SKM-1 (cell line): Measurements from ENCODE around the gene SCUBE1.
A peak's percentile ranks its signal among the peaks of the same experiment; 100 is the strongest.
"Not testable (repeated sequence)": the region's sequence is repeated elsewhere in the genome, so short reads cannot be mapped to it uniquely, and the experiment has no call there.

Experiments used
- DNase-seq: peaks from one replicate; lab custom pipeline; 2025; ENCODE audit not compliant: unreplicated experiment; lab: John Stamatoyannopoulos, UW

The SCUBE1 gene

GRCh38 chr22:43281394-43281793 is 61.8 kb downstream of the SCUBE1 start:
- no peak for DNase-seq

DNA sequence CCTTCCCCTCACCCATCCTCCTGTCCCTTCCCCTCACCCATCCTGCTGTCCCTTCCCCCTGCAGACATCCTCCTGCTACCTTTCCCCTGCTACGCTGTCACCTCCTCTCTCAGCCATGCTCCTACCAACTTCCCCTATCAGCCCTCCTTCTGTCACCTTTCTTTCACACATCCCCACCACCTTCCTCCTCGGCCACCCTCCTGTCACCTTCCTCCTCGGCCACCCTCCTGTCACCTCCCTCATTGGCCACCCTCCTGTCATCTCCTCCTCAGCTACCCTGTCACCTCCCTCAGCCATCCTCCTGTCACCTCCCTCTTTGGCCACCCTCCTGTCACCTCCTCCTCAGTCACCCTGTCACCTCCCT is 62.7 kb downstream of the SCUBE1 start:
- not testable (repeated sequence) for DNase-seq

DNA sequence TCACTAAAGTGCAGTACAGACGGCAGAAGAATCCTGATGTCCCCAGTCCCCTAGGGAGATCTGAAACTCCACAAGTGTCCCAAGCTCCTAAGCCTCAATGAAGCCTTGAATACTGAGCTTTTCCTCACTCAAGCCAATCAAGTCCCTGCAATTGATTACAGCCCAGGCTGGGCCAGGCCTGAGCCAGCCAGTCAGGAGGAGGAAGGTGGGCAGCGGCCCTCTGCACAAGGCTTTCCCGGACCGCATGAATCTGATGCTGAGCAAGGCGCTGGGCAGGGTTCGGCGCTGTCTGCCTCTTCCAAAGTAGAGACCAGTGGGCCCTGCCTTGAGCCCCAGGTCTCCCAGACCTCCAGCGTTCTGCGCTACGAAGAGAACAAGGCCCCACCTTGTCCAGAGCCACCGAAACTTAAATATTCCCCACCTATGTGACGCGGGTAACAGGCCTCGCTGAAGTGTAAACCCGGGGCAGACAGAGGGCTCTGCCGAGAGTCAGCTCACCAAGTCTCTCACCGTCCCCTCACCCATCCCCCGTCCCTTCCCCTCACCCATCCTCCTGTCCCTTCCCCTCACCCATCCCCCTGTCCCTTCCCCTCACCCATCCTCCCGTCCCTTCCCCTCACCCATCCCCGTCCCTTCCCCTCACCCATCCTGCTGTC is 63.2 kb downstream of the SCUBE1 start:
- no peak for DNase-seq

DNA sequence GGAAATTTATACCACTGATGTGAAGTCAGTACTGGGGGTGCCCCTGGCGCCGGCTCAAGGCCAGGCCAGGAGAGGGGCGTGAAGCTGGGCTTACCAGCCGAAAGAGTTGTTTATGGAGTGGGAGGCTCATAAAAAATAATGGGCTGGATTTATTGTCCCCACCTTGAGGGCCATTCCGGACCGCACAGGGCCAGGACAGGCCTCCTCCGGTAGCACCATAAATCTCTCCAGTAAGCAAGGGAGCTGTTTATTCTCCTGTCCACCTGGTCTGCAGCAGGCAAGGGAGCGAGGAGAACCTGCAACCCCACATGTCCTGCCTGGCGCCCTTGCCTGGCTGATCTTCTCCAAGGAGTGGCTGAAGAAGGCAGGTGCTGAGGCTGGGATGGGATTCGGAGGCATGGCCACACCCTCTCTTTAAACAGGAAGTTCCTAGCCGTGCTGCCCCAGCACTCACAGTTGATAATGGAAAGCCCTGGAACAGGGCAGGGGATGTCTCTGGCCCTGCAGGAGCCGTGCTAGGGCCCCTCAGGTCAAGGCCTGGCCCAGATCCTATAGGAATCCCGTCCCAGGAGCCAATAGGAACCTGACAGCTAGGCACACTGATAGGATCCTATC is 65.1 kb downstream of the SCUBE1 start:
- DNase-seq = peak; percentile 18

GRCh38 chr22:43277091-43277490 is 66.1 kb downstream of the SCUBE1 start:
- DNase-seq = no peak

GRCh38 chr22:43276321-43276720 is 66.9 kb downstream of the SCUBE1 start:
- no peak for DNase-seq

DNA sequence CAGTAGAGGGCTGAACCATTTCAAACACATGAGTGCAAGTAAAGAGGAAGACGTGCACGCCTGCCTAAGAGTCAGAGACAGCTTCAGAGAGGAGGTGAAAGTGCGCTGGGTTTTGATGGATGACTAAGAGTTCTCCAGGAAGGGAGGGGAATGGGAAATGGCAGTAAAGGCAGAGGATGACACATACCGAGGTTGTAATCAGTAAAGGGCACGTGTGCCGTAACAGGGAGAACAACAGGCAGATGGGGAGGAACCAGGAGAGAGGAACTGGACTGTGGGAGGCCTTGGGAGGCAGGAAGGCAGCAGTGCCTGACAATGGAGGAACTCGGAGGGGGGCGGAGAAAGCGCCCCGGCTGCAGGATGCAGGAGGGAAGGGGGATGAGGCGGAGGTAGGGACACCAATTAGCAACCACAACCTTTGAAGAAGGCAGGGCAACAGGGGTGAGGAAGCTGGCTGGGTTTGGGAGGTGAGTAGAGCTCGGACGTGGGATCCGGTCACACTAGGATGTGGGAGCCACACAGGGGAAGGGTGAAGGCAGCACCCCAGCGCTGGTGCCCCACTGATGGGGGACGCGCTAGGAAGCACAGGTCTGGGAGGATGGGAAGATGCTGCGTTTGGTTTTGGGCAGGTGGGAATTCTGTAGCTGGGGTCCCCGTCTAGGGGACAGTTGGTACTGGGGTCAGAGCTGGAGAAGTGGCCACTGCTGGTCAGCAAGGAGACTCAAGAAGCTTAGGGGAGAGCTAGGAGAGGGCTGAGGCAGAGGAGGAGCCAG is 67.4 kb downstream of the SCUBE1 start:
- peak; percentile 12 for DNase-seq

GRCh38 chr22:43274595-43275240 is 68.5 kb downstream of the SCUBE1 start:
- no peak for DNase-seq

DNA sequence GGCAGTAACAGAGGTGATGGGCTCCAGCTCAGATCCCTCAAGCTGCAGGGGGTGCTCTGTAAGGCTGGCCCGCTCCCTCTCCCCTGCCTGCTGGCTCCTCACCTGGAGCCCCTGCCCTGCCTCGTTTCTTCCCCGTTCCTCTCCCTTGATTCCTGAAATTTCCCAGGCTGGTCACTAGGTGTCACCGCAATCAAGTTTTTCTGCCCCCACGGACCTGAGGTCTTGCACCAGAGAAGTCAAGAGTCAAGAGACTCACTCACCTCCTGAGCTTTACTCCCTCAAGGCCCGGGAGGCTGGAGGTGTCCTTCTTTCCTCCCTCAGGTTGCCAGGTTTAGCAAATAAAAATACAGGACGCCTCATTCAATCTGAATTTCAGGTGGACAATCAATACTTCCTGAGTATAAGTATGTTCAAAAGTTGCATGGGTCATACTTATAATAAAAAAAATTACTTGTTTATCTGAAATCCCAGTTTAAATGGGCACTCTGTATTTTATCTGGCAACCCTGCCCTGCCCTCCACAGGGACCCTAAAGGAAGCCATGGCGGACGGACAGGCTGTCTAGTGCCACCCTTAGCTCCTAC is 69.2 kb downstream of the SCUBE1 start:
- peak; percentile 11 for DNase-seq

DNA sequence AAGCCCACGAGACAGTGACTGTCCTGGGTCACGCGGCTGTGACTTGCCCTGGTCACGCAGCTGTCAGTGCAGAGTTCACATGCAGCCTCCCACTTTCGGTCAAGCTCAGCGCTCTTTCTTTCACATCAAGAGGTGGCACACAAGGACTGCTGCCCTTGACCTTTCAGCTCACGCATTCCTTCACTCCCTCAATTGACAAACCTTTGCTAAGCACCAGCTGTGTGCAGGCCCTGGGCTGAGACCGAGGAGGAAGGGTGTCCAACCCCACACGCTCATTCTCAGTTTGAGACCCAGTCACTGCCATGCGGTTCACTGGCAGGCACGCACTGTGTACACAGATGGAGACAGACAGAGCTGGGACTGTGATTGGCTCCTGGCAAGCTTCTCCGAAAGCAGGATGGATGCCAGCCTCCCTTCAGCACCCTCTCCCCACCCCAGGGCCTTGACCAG is 70.3 kb downstream of the SCUBE1 start:
- no peak for DNase-seq

DNA sequence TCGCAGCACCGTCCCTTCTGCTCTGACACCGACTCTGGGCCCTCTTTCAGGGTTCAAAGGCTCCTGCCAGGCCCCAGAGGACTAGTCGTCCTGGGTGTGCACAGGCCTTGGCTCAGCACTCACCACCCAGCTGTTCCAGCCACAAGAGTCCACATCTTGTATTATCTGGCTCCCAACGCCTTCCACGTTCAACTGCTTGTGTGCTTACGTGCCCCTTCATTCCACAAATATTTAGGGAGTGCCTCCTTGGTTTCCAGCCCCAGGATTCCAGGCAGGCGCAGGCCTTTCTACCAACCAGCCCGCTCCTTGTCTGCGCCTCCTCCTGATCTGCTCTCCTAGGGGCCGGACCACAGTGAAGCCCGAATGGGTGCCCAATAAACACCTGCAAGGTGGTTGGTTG is 70.9 kb downstream of the SCUBE1 start:
- no peak for DNase-seq

- no peak for DNase-seq
These were observed 72.2 kb downstream of the SCUBE1 start for GRCh38 chr22:43270949-43271348.

DNA sequence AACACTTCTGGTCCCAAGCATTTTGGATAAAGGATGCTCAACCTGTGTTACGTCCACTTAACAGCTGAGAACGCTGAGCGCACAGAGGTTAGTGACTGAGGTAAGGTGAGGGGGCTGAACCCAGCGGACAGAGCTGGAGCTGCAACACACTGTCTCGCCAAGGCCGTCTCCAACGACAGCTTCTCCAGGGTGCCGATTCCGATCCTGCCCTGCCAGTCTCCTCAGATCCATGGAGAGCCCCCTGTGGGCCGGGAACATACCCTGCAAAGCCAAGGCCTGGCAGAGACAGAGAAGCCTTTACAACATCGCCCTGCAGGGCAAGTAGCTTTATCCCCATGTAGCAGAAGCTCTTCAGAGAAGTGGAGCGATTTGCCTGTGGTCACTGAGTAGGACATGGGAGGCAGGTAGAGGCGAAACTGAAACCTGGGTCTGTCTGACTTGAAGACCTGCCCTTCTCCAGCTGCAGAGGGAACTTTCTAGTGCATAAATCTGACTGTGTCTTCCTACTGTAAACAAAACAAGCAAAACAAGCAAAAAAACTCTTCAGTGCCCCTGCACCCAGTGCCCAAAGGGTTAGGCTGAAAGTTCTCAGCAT is 72.8 kb downstream of the SCUBE1 start:
- DNase-seq = no peak

DNA sequence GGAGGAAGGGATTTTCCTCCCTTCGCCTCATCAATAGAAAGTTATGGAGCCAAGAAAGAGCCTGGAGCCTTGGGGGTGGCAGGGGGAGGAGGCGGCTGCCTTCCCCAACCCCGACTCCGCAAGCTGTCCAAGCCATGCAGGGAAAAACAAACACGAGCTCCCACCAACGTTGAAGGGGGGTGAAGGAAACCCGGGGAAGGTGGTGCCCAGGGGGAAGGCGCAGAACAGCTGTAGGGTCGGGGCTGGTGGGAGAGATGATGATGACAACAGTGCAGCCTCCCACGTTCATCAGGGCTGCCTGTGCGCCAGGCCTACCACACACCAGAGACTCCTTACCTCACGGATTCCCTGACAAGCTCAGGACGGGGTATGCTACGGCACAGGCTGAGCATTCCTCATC is 73.5 kb downstream of the SCUBE1 start:
- DNase-seq = no peak

DNA sequence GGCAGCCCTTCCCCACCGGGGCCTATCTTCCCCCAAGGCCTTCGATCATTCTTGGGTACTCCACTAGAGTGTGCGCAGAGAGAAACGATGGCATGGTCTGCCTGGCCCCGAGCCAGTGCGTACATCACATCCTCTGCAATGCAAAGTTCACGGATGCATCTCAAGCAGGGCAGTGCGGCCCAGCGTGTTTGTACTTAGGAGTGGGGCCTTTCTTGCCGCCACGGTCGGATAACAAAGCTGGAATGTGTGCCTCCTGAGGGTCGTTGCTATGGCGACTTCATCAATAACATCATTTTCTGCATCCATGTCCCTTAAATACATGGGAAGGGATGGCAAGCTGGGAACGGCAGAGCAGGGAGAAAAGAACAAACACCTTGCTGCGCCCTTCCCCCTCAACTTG is 73.9 kb downstream of the SCUBE1 start:
- no peak for DNase-seq

DNA sequence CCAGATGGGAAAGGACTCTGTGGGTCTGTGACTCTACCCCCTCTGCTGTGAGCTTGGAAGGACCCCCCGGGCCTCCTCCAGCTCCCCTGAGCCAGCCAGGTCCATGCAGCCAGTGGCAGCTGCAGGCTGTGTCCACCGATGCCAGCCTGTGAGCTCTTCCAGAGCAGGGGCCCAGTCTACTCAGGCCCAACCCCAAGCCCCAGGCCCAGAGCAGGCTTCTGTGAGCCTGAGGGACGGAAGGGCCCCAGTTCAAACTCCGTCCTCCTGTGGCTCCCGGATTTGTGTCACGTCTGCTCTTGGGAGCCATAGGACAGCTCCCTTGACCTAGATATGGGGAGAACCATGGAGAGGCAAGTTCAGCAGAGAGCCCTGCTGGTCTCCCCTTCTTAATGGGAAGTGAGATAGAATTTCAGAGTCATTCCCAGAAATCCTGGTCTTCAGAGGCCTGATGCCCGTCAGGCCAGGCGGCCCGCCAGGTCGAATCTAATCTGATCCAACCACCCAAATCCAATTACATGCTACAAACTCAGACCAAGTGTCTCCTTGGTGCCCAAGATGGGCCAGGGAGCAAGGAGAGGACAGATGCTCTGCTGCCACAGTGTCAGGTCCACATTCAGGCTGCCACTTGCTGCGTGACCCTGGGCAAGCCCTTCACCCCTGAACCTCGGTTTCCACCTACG is 75.1 kb downstream of the SCUBE1 start:
- DNase-seq = no peak

DNA sequence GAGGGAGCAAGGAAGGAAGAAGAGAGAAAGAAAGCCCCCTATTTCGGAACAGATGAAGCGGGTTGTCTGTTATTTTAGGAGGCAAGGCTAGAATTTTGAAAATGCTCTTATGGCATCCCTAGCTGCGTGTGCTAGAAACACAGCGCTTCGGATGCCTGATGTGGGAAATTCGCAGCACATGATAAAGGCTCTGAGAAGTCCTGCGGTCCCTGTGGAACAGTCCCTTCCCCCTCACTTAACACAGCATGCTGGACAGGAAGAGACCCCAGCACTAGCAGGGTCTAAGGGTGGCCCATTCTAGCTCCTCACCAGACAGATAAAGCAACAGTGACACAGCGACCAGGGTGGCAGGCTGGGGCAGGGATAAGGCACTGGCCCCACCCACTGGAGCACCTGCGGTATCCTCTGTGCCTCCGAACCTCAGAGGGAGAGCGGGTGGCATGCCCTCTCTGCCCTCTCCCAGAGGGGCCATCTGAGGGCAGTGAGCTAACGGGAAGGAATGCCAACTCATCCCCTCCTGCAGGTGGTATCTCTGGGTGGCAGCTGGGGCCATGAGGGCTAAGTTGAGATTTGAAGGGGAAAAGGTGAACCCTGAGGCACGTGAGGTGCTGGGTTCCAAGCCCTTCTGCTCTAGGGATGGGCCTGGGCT is 75.7 kb downstream of the SCUBE1 start:
- DNase-seq = no peak

DNA sequence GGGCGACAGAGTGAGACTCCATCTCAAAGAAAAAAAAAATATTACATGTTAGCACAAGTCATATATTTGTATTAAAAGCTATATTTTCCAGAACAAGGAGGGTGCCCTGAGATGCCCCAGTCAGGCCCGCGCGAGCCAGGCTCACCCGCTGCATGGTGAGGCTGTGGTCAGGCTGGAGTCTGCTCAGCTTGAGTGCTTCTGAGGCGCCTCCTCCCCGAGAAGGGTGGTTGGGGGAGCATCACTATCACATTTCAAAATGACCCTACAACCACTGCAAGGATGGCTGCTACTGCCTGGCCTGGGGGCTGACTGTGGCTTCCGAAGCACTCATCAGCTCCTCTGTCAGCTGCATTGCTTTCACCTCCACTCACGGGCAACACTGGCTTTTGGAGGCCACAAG is 77.1 kb downstream of the SCUBE1 start:
- no peak for DNase-seq

- peak; percentile 84 for DNase-seq
These were observed 79.3 kb downstream of the SCUBE1 start for GRCh38 chr22:43263645-43264514.
